SK-N-SH treated with all-trans-retinoic acid at 6 μM for 48 hours (cell line): ENCODE measurements around the gene COX4I1.

Source experiments
- ATAC-seq: fragments of 200-7000 bp; cut with Tn5 transposase; 3 replicates; pipeline ENCODE4 v1.9.1; 2020; ENCODE audit warnings: mild to moderate bottlenecking, moderate library complexity
- BACH2 ChIP-seq: fragments of 250-450 bp; sonication (Bioruptor Pico); IDR thresholded peaks from 2 replicates; pipeline ENCODE4 v1.9.0; 2021; ENCODE audit warnings: mild to moderate bottlenecking, borderline replicate concordance
- ESRRG ChIP-seq: fragments of 250-450 bp; sonication (Bioruptor Pico); IDR thresholded peaks from 2 replicates; pipeline ENCODE4 v1.6.1; 2021; ENCODE audit warnings: mild to moderate bottlenecking
- GLIS3 ChIP-seq: fragments of 250-450 bp; sonication (Bioruptor Pico); IDR thresholded peaks from 2 replicates; pipeline ENCODE4 v1.5.0; 2020; ENCODE audit warnings: mild to moderate bottlenecking, moderate library complexity
- ISL1 ChIP-seq: fragments of 250-450 bp; sonication (Bioruptor Pico); IDR thresholded peaks from 2 replicates; pipeline ENCODE4 v2.1.2; 2022; ENCODE audit warnings: mild to moderate bottlenecking, moderate library complexity
- OSR1 ChIP-seq: fragments of 250-450 bp; sonication (Bioruptor Pico); IDR thresholded peaks from 2 replicates; pipeline ENCODE4 v1.8.0; 2022; ENCODE audit warnings: moderate library complexity, mild to moderate bottlenecking, inconsistent platforms
- RARB ChIP-seq: fragments of 250-450 bp; sonication (Bioruptor Pico); IDR thresholded peaks from 2 replicates; pipeline ENCODE4 v1.8.0; 2021; ENCODE audit warnings: mild to moderate bottlenecking, moderate library complexity
- SNAI2 ChIP-seq: fragments of 250-450 bp; sonication (Bioruptor Pico); IDR thresholded peaks from 2 replicates; pipeline ENCODE4 v1.5.0; 2020; ENCODE audit warnings: mild to moderate bottlenecking, moderate library complexity
- TCF4 ChIP-seq: fragments of 250-450 bp; sonication (Bioruptor Pico); IDR thresholded peaks from 2 replicates; pipeline ENCODE4 v1.8.0; 2021; ENCODE audit warnings: mild to moderate bottlenecking, moderate library complexity, borderline replicate concordance
- TOX ChIP-seq: fragments of 250-450 bp; sonication (Bioruptor Pico); IDR thresholded peaks from 2 replicates; pipeline ENCODE4 v1.8.0; 2021; ENCODE audit warnings: mild to moderate bottlenecking, moderate library complexity, borderline replicate concordance
- ZC3H10 ChIP-seq: fragments of 250-450 bp; sonication (Bioruptor Pico); IDR thresholded peaks from 2 replicates; pipeline ENCODE4 v1.5.1; 2021; ENCODE audit warnings: mild to moderate bottlenecking, moderate library complexity
- ZFP3 ChIP-seq: fragments of 250-450 bp; sonication (Bioruptor Pico); IDR thresholded peaks from 2 replicates; pipeline ENCODE4 v1.5.0; 2020; ENCODE audit warnings: mild to moderate bottlenecking, moderate library complexity
- ZFP30 ChIP-seq: fragments of 450-650 bp; formaldehyde crosslinking; IDR thresholded peaks from 2 replicates; pipeline ENCODE4 v1.5.0; 2022; ENCODE audit warnings: mild to moderate bottlenecking, moderate library complexity
- ZNF565 ChIP-seq: fragments of 450-650 bp; formaldehyde crosslinking; conservative IDR thresholded peaks from 2 replicates; pipeline ENCODE4 v1.5.0; 2020; ENCODE audit warnings: low read depth, mild to moderate bottlenecking, moderate library complexity
- ZNF70 ChIP-seq: fragments of 450-650 bp; formaldehyde crosslinking; IDR thresholded peaks from 2 replicates; pipeline ENCODE4 v1.5.0; 2020; ENCODE audit warnings: mild to moderate bottlenecking, moderate library complexity
- ZNF8 ChIP-seq: fragments of 450-650 bp; formaldehyde crosslinking; IDR thresholded peaks from 2 replicates; pipeline ENCODE4 v1.5.0; 2020; ENCODE audit warnings: mild to moderate bottlenecking, moderate library complexity
- TF ChIP-seq, protein P1 (sequence below): fragments of 250-450 bp; sonication (Bioruptor Pico); IDR thresholded peaks from 2 replicates; pipeline ENCODE4 v1.8.0; 2020; ENCODE audit warnings: mild to moderate bottlenecking, moderate library complexity, borderline replicate concordance
- TF ChIP-seq, protein P2 (sequence below): fragments of 250-450 bp; sonication (Bioruptor Pico); IDR thresholded peaks from 2 replicates; pipeline ENCODE4 v1.8.0; 2021; ENCODE audit warnings: low read depth, mild to moderate bottlenecking, moderate library complexity, borderline replicate concordance
- TF ChIP-seq, protein P3 (sequence below): fragments of 250-450 bp; sonication (Bioruptor Pico); IDR thresholded peaks from 2 replicates; pipeline ENCODE4 v1.5.1; 2020; ENCODE audit warnings: low read depth, mild to moderate bottlenecking, moderate library complexity
- TF ChIP-seq, protein P4 (sequence below): fragments of 250-450 bp; sonication (Bioruptor Pico); IDR thresholded peaks from 2 replicates; pipeline ENCODE4 v1.5.1; 2021; ENCODE audit warnings: mild to moderate bottlenecking, moderate library complexity

The COX4I1 gene

DNA sequence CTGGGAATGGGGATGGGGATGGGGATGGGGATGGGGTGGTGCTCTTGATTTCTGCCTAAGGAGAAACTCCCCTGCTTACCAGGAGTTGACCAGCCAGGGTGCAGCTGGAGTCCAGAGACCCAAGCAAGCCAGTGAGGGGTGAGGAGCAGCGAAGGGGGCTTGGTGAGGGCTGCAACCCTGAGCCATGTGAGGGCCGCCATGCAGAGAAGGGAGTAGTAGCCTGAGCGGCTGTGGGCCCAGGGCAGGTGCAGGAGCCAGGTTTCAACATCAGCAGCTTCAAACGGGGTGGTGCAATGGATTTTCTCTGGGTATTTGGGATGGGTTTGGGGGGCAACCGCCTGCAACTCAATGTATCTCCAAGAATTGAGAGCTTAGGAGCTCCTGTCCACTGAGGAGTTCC lies 35.2 kb downstream of the COX4I1 start:
- ATAC-seq, result no peak
- TF ChIP-seq ZC3H10 (no peak), GLIS3 (CRISPR knock-in tag) (no peak), TCF4 (CRISPR knock-in tag) (no peak), ESRRG (CRISPR knock-in tag) (no peak), ZNF8 (CRISPR knock-in tag) (no peak), ZNF70 (CRISPR knock-in tag) (no peak), SNAI2 (CRISPR knock-in tag) (no peak), ZNF565 (CRISPR knock-in tag) (no peak), RARB (no peak), ZFP3 (CRISPR knock-in tag) (no peak), OSR1 (CRISPR knock-in tag) (no peak), ZFP30 (CRISPR knock-in tag) (no peak), BACH2 (CRISPR knock-in tag) (no peak)
- TF ChIP-seq, protein P1, sequence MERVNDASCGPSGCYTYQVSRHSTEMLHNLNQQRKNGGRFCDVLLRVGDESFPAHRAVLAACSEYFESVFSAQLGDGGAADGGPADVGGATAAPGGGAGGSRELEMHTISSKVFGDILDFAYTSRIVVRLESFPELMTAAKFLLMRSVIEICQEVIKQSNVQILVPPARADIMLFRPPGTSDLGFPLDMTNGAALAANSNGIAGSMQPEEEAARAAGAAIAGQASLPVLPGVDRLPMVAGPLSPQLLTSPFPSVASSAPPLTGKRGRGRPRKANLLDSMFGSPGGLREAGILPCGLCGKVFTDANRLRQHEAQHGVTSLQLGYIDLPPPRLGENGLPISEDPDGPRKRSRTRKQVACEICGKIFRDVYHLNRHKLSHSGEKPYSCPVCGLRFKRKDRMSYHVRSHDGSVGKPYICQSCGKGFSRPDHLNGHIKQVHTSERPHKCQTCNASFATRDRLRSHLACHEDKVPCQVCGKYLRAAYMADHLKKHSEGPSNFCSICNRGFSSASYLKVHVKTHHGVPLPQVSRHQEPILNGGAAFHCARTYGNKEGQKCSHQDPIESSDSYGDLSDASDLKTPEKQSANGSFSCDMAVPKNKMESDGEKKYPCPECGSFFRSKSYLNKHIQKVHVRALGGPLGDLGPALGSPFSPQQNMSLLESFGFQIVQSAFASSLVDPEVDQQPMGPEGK, result no peak
- TF ChIP-seq, protein P2, sequence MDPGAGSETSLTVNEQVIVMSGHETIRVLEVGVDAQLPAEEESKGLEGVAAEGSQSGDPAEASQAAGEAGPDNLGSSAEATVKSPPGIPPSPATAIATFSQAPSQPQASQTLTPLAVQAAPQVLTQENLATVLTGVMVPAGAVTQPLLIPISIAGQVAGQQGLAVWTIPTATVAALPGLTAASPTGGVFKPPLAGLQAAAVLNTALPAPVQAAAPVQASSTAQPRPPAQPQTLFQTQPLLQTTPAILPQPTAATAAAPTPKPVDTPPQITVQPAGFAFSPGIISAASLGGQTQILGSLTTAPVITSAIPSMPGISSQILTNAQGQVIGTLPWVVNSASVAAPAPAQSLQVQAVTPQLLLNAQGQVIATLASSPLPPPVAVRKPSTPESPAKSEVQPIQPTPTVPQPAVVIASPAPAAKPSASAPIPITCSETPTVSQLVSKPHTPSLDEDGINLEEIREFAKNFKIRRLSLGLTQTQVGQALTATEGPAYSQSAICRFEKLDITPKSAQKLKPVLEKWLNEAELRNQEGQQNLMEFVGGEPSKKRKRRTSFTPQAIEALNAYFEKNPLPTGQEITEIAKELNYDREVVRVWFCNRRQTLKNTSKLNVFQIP (CRISPR knock-in tag), result no peak
- TF ChIP-seq, protein P3, sequence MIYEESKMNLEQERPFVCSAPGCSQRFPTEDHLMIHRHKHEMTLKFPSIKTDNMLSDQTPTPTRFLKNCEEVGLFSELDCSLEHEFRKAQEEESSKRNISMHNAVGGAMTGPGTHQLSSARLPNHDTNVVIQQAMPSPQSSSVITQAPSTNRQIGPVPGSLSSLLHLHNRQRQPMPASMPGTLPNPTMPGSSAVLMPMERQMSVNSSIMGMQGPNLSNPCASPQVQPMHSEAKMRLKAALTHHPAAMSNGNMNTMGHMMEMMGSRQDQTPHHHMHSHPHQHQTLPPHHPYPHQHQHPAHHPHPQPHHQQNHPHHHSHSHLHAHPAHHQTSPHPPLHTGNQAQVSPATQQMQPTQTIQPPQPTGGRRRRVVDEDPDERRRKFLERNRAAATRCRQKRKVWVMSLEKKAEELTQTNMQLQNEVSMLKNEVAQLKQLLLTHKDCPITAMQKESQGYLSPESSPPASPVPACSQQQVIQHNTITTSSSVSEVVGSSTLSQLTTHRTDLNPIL, result no peak
- TF ChIP-seq, protein P4, sequence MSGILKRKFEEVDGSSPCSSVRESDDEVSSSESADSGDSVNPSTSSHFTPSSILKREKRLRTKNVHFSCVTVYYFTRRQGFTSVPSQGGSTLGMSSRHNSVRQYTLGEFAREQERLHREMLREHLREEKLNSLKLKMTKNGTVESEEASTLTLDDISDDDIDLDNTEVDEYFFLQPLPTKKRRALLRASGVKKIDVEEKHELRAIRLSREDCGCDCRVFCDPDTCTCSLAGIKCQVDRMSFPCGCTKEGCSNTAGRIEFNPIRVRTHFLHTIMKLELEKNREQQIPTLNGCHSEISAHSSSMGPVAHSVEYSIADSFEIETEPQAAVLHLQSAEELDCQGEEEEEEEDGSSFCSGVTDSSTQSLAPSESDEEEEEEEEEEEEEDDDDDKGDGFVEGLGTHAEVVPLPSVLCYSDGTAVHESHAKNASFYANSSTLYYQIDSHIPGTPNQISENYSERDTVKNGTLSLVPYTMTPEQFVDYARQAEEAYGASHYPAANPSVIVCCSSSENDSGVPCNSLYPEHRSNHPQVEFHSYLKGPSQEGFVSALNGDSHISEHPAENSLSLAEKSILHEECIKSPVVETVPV (CRISPR knock-in tag), result no peak
- TF ChIP-seq, all 23 proteins: peak for 0

DNA sequence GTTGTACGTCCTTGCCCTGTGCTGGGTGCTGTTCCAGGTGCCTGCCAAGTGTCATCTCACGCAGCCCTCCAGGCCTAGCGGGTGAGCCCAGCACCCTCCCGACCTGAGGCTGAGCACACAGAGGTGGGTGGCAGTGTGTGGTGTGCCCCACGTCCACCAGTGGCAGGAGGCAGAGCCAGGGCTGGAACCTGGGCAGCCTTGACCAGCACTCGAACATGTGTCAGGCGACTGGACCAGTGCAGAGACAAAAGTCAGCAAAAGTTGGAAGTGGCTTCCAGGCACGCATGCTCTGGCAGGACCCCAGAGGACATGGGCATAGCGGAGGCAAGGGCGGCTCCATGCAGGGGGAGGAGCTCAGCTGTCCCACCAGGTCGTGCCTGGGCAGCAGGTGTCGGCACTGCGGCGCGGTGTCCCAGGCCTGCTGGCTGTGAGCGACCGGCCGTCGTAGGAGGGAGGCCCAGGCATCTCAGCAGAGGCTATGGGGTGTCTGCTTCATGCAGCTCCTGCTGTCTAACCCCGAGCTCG lies 35.8 kb downstream of the COX4I1 start:
- TF ChIP-seq, protein P1, result no peak
- no peak for TF ChIP-seq TOX (CRISPR knock-in tag)
- TF ChIP-seq OSR1 (CRISPR knock-in tag), result no peak
- no peak for TF ChIP-seq SNAI2 (CRISPR knock-in tag)
- TF ChIP-seq, protein P2 (CRISPR knock-in tag), result no peak
- TF ChIP-seq, protein P3, result no peak
- TF ChIP-seq, protein P4 (CRISPR knock-in tag), result no peak
- no peak for TF ChIP-seq BACH2 (CRISPR knock-in tag)
- TF ChIP-seq ZFP3 (CRISPR knock-in tag), result no peak
- no peak for TF ChIP-seq ISL1 (CRISPR knock-in tag)
- no peak for TF ChIP-seq RARB
- TF ChIP-seq ZNF8 (CRISPR knock-in tag), result no peak
- no peak for TF ChIP-seq ZFP30 (CRISPR knock-in tag)
- TF ChIP-seq, all 23 proteins: peak for 0
- ATAC-seq, result no peak
